Colonic mucosa (tissue), 4 donors: ENCODE measurements around the gene FAIM. TPM values are rescaled to one million over a fixed set of nuclear protein-coding genes. Genes with fewer than 3 reads are reported as not detected.
"Not testable (repeated sequence)": the region's sequence is repeated elsewhere in the genome, so short reads cannot be mapped to it uniquely, and the experiment has no call there.

Source experiments
- DNase-seq: peaks from one replicate; pipeline ENCODE4 v3.0.0-alpha.2; 2020
- H3K27ac ChIP-seq: fragments of 200-600 bp; one replicate; pipeline ENCODE4 v1.8.0; 2021
- H3K27me3 ChIP-seq: fragments of 200-600 bp; one replicate; pipeline ENCODE4 v1.8.0; 2021
- H3K36me3 ChIP-seq: fragments of 200-600 bp; one replicate; pipeline ENCODE4 v1.8.0; 2021
- H3K4me1 ChIP-seq: fragments of 200-600 bp; one replicate; pipeline ENCODE4 v1.8.0; 2021; ENCODE audit warnings: mild to moderate bottlenecking
- H3K4me3 ChIP-seq: fragments of 200-600 bp; one replicate; pipeline ENCODE4 v1.8.0; 2021
- H3K9ac ChIP-seq, 2 donors: one replicate each; pipeline ENCODE4 v1.7.0; 2013; ENCODE audit warnings: control low read depth in 2 of 2, low read depth in 2 of 2, low read length in 2 of 2
- H3K9me3 ChIP-seq: fragments of 200-600 bp; one replicate; pipeline ENCODE4 v1.8.0; 2021
- CTCF ChIP-seq: fragments of 200-600 bp; IDR thresholded peaks from one replicate; pipeline ENCODE4 v1.8.0; 2022; ENCODE audit warnings: antibody characterized with exemption, mild to moderate bottlenecking
- intact Hi-C: fragments of 100-400 bp; cut with DNase I; formaldehyde crosslinking; loops from one replicate; pipeline ENCODE4 v1.14.1; 2022
- total RNA-seq, 2 donors: library from RNA; stranded (reverse); fragmentation: NEBNext Ultra II Directional in 1 of 2; extraction: Animal tissue kit (Norgen Biotek cat#: 25700) in 1 of 2; gene quantifications; one replicate each; pipeline ENCODE4 v1.2.1, GENCODE V29; 2021
- donor health status: healthy.
- donor health status: DM: no; HTN: no; CAD: no.
- donor health status: DM: no; HTN: no; CAD: no.

Gene FAIM, protein sequence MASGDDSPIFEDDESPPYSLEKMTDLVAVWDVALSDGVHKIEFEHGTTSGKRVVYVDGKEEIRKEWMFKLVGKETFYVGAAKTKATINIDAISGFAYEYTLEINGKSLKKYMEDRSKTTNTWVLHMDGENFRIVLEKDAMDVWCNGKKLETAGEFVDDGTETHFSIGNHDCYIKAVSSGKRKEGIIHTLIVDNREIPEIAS
- 1 to 10 TPM; 4.4 to 7.0 TPM for total RNA-seq

GRCh38 chr3:138608322-138609135 is at the start of gene FAIM:
Gene FAIM (plus strand): TSS chr3:138608771. CDS start chr3:138619727, 10,956 bp downstream.
- Histone ChIP-seq H3K9ac (peak within 1 kb of the TSS; percentile 74 to 87), H3K9me3 (no peaks in the 10 kb centered on the region), H3K27ac (peak within 1 kb of the TSS; percentile 83), H3K27me3 (no peaks in the 10 kb centered on the region), H3K36me3 (no peaks in the 10 kb centered on the region), H3K4me3 (peak within 1 kb of the TSS; percentile 61), H3K4me1 (peaks cover 5% of the 10 kb centered on the region)
- no peak for TF ChIP-seq CTCF
- DNase-seq: peak; percentile 71
- intact Hi-C loops: no loop called here

GRCh38 chr3:138559134-138559533 is 49.4 kb upstream of the FAIM start:
- no peak overlapping the region for H3K27ac ChIP-seq
- DNase-seq: no peak
- no peak for TF ChIP-seq CTCF
- H3K27me3 ChIP-seq: no peaks in the 10 kb centered on the region
- H3K9me3 ChIP-seq: no peaks in the 10 kb centered on the region
- intact Hi-C loops: no loop called here
- H3K4me1 ChIP-seq: no peaks in the 10 kb centered on the region
- H3K9ac ChIP-seq: no peak overlapping the region
- H3K36me3 ChIP-seq: no peaks in the 10 kb centered on the region
- no peak overlapping the region for H3K4me3 ChIP-seq

DNA sequence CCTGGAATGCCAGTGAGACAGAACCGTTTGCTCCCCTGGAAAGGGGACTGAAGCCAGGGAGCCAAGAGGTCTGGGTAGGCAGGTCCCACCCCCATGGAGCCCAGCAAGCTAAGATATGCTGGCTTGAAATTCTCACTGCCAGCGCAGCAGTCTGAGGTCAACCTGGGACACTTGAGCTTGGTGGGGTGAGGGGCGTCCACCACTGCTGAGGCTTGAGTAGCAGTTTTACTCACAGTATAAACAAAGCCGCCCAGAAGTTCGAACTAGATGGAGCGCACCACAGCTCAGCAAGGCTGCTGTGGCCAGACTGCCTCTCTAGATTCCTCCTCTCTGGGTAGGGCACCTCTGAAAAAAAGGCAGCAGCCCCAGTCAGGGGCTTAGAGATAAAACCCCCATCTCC is 48.1 kb upstream of the FAIM start:
- no peak for DNase-seq
- Histone ChIP-seq H3K9ac (no peak overlapping the region), H3K4me3 (no peak overlapping the region), H3K36me3 (no peaks in the 10 kb centered on the region), H3K27ac (no peak overlapping the region), H3K9me3 (no peaks in the 10 kb centered on the region), H3K4me1 (no peaks in the 10 kb centered on the region), H3K27me3 (no peaks in the 10 kb centered on the region)
- no peak for TF ChIP-seq CTCF
- intact Hi-C loops: no loop called here

DNA sequence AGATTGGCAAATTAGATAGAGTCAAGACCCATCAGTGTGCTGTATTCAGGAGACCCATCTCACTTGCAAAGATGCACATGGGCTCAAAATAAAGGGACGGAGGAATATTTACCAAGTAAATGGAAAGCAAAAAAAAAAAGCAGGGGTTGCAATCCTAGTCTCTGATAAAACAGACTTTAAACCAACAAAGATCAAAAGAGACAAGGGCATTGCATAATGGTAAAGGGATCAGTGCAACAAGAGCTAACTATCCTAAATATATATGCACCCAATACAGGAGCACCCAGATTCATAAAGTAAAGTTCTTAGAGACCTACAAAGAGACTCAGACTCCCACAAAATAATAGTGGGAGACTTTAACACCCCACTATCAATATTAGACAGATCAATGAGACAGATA is 45.7 kb upstream of the FAIM start:
- H3K4me1 ChIP-seq, H3K36me3 ChIP-seq, intact Hi-C loops, H3K9ac ChIP-seq, H3K27ac ChIP-seq, H3K27me3 ChIP-seq, DNase-seq, H3K9me3 ChIP-seq, H3K4me3 ChIP-seq: not testable (repeated sequence)

- H3K9ac ChIP-seq, H3K4me3 ChIP-seq, DNase-seq, H3K9me3 ChIP-seq, H3K4me1 ChIP-seq, intact Hi-C loops, H3K36me3 ChIP-seq, H3K27ac ChIP-seq, H3K27me3 ChIP-seq: not testable (repeated sequence)
Observed at GRCh38 chr3:138566293-138566692, 42.3 kb upstream of the FAIM start.

- Histone ChIP-seq H3K9me3 (no peaks in the 10 kb centered on the region), H3K4me1 (no peaks in the 10 kb centered on the region), H3K9ac (no peak overlapping the region), H3K36me3 (no peaks in the 10 kb centered on the region), H3K27me3 (no peaks in the 10 kb centered on the region), H3K4me3 (no peak overlapping the region), H3K27ac (no peak overlapping the region)
- no peak for TF ChIP-seq CTCF
- no peak for DNase-seq
- intact Hi-C loops: no loop called here
Observed at GRCh38 chr3:138567403-138567802, 41.2 kb upstream of the FAIM start.
